Esophagus squamous epithelium (tissue), 5 donors: Measurements from ENCODE around the gene NCK1. TPM values are rescaled to one million over a fixed set of nuclear protein-coding genes. Genes with fewer than 3 reads are reported as not detected.

Experiments
- DNase-seq: peaks from one replicate; lab custom pipeline; 2025; lab: John Stamatoyannopoulos, UW
- H3K27ac ChIP-seq, 4 donors: fragments of 200-600 bp; sonication (generic); one replicate each; pipeline ENCODE4 v1.5.1; 2016 to 2019; ENCODE audit warnings: mild to moderate bottlenecking in 1 of 4
- H3K27me3 ChIP-seq, 4 donors: fragments of 200-600 bp; sonication (generic); 1 replicate in 3 of 4; 2 replicates in 1 of 4; pipeline versions ENCODE4 v1.5.1 to v1.6.0; 2017 to 2021; ENCODE audit warnings: antibody characterized with exemption in 1 of 4
- H3K36me3 ChIP-seq, 3 donors: fragments of 200-600 bp; sonication (generic); one replicate each; pipeline ENCODE4 v1.5.1; 2016 to 2019
- H3K4me1 ChIP-seq, 3 donors: fragments of 200-600 bp; sonication (generic); one replicate each; pipeline ENCODE4 v1.5.1; 2017 to 2019
- H3K4me3 ChIP-seq, 4 donors: fragments of 200-600 bp; sonication (generic); 1 replicate in 3 of 4; 2 replicates in 1 of 4; pipeline ENCODE4 v1.5.1; 2016 to 2019; ENCODE audit warnings: mild to moderate bottlenecking in 2 of 4, moderate library complexity in 1 of 4
- H3K9me3 ChIP-seq, 3 donors: fragments of 200-600 bp; sonication (generic); one replicate each; pipeline ENCODE4 v1.5.1; 2016 to 2019
- CTCF ChIP-seq, 6 experiments: fragments of 450-650 bp in 4 of 6; fragments of 200-600 bp in 2 of 6; sonication (generic) in 2 of 6; IDR thresholded peaks; one replicate each; pipeline ENCODE4 v1.5.1; 2016 to 2019; ENCODE audit warnings: antibody characterized with exemption in 6 of 6, mild to moderate bottlenecking in 4 of 6, moderate library complexity in 4 of 6
- POLR2A ChIP-seq, 4 donors: fragments of 450-650 bp; IDR thresholded peaks; one replicate each; pipeline ENCODE4 v1.6.1; 2017; ENCODE audit warnings: antibody characterized with exemption in 4 of 4, mild to moderate bottlenecking in 4 of 4, moderate library complexity in 3 of 4
- WGBS, 2 donors: methylation state at CpG; one replicate each; pipeline ENCODE4 v1.1.5; 2018; 5-methylcytosine and 5-hydroxymethylcytosine counted together
- intact Hi-C: fragments of 100-400 bp; cut with DNase I; formaldehyde crosslinking; loops from one replicate; pipeline ENCODE4 v1.15.0; 2022
- total RNA-seq, 4 donors: library from RNA; depleted of rRNA; stranded (reverse); fragments of >200 nt; gene quantifications; one replicate each; pipeline ENCODE4 v1.1.0, GENCODE V29; 2016
- donor health status: DM: yes; HTN: yes; CAD: no.

The NCK1 gene
- 10 to 100 TPM; 35.6 to 66.1 (median 57.3) TPM for total RNA-seq

DNA sequence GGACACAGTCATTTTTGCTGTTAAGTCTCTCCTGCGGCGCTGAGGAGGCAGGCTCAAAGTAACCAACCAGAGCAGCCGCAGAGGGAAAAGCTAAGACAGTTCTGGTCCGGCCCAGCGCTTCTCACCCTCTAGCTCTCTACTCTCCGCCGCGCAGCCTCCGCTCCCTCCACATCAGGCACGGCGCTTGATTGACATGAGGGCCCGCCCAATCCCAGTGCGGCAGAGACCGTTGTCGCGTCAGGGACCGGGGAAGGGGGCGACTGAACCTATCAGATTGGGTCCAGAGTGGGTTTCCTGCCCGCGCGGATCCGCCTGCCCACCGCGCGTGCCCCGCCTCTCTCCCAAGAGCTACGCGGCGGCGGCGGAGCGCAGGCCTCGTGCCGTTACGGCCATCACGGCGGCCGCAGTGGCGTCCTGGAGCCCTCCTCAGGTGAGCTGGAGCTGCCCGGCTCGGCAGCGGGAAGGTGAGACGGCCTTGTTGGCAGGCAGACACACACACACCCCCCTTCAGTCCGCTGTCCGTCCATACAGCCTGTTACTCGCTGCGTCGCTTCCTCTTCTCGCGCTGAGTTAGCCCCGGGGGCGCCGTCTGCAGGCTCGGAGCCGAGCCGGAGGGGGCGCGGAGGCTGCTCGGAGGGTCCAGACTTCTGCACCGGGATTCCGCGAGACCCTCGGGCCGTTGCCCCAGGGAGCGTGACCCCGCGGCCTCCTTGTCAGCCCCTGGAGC, at the start of gene NCK1:
Gene NCK1, plus strand, starts transcription at position 319 of the 727 bp plus-strand sequence. CDS start 65,794 bp downstream, outside the sequence.
- H3K27me3 ChIP-seq = no peaks in the 10 kb centered on the region
- no peaks in the 10 kb centered on the region for H3K36me3 ChIP-seq
- TF ChIP-seq POLR2A (IDR thresholded peaks at IDR 0.05) (peak in 3 of 4 donors; percentile 78 to 95 (median 93)), CTCF (IDR thresholded peaks at IDR 0.05) (peak in 1 of 6 experiments; percentile 20)
- peak; percentile 97 for DNase-seq
- peak within 1 kb of the TSS; percentile 55 to 97 (median 90) for H3K4me3 ChIP-seq
- 0% methylated on average over 1 of the region's 67 CpGs; no CpG with 5 or more reads in 1 of the 2 donors for WGBS, 2 donors
- H3K4me1 ChIP-seq = peaks cover 0 to 59% (median 12%) of the 10 kb centered on the region in 3 donors
- H3K9me3 ChIP-seq = no peaks in the 10 kb centered on the region
- peak within 1 kb of the TSS; percentile 88 to 98 (median 98) for H3K27ac ChIP-seq
- intact Hi-C loops = no loop called here

- no peak for DNase-seq
- peaks cover 0 to 33% (median 9%) of the 10 kb centered on the region in 3 donors for H3K4me1 ChIP-seq
- WGBS, 2 donors = 25 to 30% methylated on average over 1 of the region's 1 CpG
- H3K36me3 ChIP-seq = no peaks in the 10 kb centered on the region
- no peaks in the 10 kb centered on the region for H3K9me3 ChIP-seq
- TF ChIP-seq POLR2A (IDR thresholded peaks at IDR 0.05) (no peak), CTCF (IDR thresholded peaks at IDR 0.05) (no peak)
- intact Hi-C loops = no loop called here
- peaks cover 0 to 16% (median 0%) of the 10 kb centered on the region in 4 donors for H3K27me3 ChIP-seq
- no peak overlapping the region for H3K4me3 ChIP-seq
- peak overlapping the region in 2 of 4 donors; percentile 26 to 90 for H3K27ac ChIP-seq
Measured at GRCh38 chr3:136817448-136817847, 44.6 kb upstream of the NCK1 start.

GRCh38 chr3:136818191-136818768, 43.7 kb upstream of the NCK1 start:
- TF ChIP-seq POLR2A (IDR thresholded peaks at IDR 0.05) = peak in 1 of 4 donors; percentile 28
- no peak for TF ChIP-seq CTCF (IDR thresholded peaks at IDR 0.05)
- no peaks in the 10 kb centered on the region for H3K36me3 ChIP-seq
- 30 to 50% methylated on average over 1 to 4 of the region's 8 CpGs for WGBS, 2 donors
- peak overlapping the region; percentile 54 to 87 (median 70) for H3K4me3 ChIP-seq
- H3K27ac ChIP-seq = peak overlapping the region; percentile 69 to 90 (median 87)
- intact Hi-C loops = no loop called here
- no peaks in the 10 kb centered on the region for H3K9me3 ChIP-seq
- H3K4me1 ChIP-seq = peaks cover 0 to 33% (median 9%) of the 10 kb centered on the region in 3 donors
- H3K27me3 ChIP-seq = peaks cover 0 to 16% (median 0%) of the 10 kb centered on the region in 4 donors
- no peak for DNase-seq

DNA sequence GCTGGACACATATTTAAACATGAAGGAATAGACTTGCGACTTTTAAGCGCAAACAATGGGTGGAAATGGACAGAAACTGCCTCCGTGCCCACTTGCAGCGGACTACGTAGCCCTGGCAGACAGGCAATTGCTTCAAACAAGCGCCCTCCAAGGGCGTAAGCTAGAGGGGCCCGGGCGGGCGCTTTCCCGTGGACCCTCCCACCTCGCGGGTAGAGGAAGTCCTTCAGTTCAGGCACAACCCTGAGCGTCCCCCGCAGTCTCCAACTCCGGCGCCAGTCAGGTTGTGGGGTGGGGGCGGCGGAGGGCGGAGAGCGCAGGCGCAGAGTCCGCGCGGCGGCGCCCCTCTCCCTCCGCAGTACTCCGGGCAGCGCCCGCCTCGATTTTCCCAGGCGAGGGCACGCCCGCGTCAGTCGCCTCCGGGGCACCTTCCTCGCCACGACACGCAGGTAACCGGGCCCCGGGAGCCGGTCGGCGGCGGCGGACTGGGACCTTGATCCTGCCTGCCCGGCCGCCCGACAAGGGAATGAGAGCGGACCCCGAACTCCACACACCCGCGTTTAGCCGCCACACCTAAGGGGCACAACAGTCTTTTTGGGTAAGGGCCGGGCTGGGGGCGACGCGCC, 43.1 kb upstream of the NCK1 start, which contains the start of gene SLC35G2:
Gene SLC35G2, plus strand, starts transcription at position 358 of the 623 bp plus-strand sequence. CDS start 35,335 bp downstream, outside the sequence.
- H3K27me3 ChIP-seq = peaks cover 0 to 16% (median 0%) of the 10 kb centered on the region in 4 donors
- peak within 1 kb of the TSS; percentile 54 to 87 (median 70) for H3K4me3 ChIP-seq
- H3K9me3 ChIP-seq = peaks cover 0 to 3% (median 0%) of the 10 kb centered on the region in 3 donors
- intact Hi-C loops = no loop called here
- WGBS, 2 donors = 8% methylated on average over 25 of the region's 60 CpGs; no CpG with 5 or more reads in 1 of the 2 donors
- H3K4me1 ChIP-seq = peaks cover 0 to 33% (median 9%) of the 10 kb centered on the region in 3 donors
- H3K36me3 ChIP-seq = no peaks in the 10 kb centered on the region
- DNase-seq = no peak
- TF ChIP-seq CTCF (IDR thresholded peaks at IDR 0.05) (no peak), POLR2A (IDR thresholded peaks at IDR 0.05) (peak in 1 of 4 donors; percentile 8)
- H3K27ac ChIP-seq = peak within 1 kb of the TSS; percentile 69 to 90 (median 87)
